GM21360 (cell line): Measurements from ENCODE around the gene PTPN1.
"Not testable (repeated sequence)": the region's sequence is repeated elsewhere in the genome, so short reads cannot be mapped to it uniquely, and the experiment has no call there.

Experiments
- ATAC-seq: cut with Tn5 transposase; IDR thresholded peaks from one replicate; pipeline ENCODE4 v1.9.1; 2021; ENCODE audit warnings: mild to moderate bottlenecking, moderate library complexity; ENCODE audit not compliant: unreplicated experiment

PTPN1 gene

DNA sequence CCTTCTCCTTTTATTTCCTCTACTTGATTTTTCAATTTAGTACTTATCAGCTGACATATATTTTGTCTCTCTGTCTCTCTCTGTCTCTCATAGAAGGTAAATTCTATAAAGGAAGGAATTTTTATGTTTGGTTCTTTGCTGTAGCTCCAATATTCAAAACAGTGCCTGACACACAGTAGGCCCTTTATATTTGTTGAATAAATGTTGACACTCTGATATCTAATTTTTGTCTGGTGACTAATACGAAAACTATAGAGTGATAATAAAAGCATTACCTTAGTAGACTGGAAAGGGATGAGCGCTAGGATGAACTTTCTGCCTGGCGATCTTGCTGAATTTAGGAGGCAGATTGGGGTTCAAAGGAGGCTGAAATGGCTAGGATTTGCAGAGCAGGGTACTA, 42.8 kb downstream of the PTPN1 start:
- ATAC-seq = no peak

DNA sequence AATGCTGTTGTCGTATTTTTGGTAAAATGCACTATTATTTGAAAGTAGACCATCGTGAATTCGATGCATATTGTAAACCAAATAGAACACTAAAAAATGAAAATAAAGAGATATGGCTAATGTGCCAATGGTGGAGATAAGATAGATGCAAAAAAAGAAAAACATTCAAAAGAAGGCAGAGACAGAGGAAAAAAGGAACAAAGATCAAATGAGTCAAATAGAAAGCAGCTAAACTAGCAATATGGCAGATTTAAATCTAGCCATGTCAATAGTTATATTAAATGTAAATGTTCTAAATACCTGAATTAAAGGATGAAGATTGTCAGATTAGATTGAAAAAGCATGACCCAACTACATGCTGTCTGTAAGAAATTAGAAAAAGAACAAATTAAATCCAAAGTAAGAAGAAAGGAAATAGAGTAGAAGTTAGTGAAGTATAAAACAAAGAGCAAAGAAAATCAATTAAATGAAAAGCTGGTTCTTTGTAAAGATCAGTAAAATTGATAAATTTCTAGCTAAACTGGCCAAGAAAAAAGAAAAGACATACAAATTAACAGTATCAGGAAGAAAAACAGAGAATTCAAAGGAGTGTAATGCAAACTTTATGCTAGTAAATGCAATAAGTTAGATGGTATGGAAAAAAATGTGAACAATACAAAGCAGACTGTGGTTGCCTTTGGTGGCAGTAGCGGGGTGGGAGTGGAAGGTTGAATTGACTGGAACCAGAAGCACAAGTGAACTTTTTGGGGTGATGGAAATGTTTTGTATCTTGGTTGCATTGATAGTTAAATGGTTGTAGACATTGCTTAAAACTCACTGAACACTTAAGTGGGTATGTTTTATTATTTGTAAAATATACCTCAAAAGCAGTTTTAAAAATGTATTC, 44.8 kb downstream of the PTPN1 start:
- ATAC-seq = no peak

DNA sequence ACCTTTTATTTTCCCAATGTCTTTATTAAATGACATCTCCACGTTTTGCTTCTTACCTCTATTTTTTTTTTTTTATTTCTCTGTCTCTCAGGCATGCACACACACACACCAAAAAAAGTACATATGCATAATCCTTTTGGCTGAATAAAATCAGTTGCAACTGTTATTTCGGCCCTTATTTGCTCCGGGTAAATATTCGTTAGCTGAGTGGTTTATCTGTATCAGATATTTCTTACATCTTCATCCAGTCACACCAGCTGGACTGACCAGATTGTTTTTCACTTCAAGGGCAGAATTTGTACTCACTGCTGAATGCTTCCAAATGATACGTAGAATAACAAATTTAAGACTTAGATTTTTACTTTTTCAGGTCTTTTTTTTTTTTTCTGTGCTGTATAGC, 45.5 kb downstream of the PTPN1 start:
- ATAC-seq = no peak

DNA sequence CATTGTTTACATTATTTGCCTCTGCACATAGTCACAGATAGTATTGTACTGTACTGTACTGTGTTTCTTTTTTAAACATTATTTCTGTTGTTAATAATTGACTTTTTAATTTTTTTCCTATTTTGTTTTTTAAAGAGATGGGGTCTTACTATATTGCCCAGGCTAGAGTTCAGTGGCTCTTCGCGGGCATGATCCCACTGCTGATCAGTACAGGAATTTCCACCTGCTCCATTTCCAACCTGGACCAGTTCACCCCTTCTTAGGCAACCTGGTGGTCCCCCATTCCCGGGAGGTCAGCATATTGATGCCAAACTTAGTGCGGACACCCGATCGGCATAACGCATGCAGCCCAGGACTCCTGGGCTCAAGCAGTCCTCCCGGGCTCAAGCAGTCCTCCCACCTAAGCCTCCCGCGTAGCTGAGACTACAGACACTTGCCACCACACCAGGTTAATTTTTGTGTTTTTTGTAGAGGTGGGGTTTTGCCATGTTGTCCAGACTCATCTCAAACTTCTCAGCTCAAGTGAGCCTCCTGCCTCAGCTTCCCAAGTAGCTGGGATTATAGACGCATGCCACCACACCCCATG, 47.5 kb downstream of the PTPN1 start:
- no peak for ATAC-seq

DNA sequence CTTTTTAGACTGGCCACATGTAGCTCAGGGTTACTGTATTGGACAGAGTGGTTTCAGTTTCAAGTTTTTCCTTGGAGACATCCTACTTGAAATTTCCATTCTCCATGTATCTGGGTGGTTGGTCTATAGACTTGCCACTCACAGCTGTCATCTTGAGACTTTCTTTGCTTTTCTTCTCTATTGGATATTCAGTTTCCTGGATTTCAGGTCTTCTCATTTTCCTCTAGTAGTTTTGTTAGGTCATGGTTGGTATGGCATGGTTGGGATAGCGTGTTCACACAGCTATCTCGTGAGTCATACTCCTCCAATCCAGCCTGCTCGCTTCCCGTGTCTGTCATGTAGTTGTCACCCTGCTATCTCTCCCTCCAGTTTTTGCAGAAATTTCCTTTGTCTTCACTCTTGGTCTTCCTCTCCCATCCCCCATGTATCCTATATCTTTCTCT, 48.3 kb downstream of the PTPN1 start:
- ATAC-seq = no peak

DNA sequence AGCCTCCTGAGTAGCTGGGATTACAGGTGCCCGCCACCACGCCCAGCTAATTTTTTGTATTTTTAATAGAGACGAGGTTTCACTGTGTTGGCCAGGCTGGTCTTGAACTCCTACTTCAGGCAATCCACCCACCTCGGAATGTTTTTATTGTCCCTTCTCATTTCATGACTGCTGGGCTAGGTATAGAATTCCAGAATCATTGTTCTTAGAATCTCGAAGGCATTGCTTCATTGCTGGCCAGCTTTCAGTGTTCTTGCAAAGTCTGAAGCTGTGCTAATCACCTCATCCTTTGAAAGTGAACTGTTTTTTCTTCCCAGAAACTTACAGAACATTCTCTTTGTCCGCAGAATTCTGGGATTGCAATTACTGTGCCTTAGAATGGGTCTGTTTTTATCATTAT, 49.0 kb downstream of the PTPN1 start:
- ATAC-seq = no peak

DNA sequence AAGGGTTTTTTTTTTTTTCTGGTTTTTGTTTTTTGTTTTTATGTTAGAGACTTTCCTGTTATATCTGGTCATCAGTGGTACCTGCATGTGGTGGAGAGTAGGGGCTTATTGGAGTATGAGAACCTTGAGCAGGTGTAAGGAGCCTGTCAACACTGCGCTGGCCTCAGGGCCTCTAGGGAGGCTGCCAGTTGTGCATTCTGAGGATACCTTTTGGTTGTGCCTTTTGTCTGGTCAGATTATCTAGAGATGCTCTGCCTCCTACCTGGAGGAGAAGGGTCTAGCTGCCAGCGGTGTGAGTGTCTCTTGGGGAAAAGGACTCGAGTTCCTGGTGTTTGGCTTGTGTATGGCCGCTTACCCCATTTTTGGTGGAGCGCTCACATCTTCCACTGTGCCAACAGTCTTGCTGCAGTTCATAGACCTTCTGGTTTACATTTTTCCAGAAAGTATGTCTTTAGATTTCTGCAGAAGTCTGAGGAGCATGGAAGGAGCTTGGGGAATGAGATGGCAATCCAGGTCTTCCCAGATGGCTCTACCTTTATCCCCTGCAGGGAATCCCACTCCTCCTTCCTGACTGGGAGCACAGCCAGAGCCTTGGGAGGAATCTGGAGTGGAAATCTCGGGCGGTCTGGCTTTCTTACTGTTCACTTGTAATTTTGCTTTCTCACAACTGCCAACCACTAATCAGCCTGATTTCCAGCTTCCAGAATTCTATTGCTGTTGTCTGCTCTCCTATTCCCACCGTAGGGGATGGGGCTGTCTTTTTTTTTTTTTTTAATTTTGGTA, 49.9 kb downstream of the PTPN1 start:
- no peak for ATAC-seq

DNA sequence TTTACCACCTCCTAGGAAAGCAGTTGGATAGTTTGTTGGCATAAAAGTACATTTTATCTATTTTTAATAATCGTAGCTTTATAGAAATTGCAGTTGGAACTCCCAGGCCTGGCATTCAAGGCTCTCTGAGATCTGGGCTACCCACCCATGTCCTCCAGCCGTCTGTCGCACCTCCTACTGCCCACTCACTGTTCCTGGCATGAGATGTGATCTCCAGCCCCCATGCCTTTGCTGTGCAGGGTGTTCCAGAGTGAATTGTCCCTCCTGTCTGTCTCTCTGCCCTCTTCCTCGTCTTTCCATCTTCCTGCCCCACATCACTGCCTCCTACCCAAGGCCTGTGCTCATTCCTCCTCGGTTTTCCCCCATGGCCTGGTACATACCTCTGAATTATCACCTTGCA, 50.7 kb downstream of the PTPN1 start:
- ATAC-seq = no peak

DNA sequence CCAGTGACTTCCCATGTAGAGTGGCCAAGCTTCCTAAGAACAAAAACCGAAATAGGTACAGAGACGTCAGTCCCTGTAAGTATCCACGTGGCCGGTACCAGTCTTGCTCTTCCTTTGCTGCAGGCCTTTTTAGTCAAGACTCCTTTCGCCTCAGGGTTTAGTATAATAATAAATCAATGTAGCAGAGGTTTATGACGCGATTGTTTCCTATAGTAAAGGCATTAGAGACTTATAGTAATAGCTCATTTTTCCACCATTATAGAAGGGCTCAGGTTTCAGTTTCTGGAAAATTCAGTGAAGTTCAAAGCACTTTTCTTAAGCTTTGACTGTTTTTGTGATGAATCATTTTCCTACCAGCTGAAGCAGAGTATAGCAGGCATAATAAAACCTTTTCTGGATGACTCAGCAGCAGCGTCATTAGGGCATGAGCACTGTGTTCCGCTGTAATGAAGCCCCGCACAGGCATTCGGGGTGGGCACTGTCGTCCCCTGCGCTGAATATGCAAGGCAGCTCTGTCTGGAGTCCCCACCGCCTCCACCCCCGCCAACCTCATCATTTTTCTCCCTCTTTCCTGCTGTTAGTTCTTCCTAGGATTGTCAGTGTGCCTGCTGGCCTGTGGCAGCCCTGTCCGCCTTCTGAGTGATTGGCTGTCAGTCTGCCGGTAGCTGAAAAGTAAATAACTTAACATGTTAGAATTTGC, 51.3 kb downstream of the PTPN1 start:
- no peak for ATAC-seq

DNA sequence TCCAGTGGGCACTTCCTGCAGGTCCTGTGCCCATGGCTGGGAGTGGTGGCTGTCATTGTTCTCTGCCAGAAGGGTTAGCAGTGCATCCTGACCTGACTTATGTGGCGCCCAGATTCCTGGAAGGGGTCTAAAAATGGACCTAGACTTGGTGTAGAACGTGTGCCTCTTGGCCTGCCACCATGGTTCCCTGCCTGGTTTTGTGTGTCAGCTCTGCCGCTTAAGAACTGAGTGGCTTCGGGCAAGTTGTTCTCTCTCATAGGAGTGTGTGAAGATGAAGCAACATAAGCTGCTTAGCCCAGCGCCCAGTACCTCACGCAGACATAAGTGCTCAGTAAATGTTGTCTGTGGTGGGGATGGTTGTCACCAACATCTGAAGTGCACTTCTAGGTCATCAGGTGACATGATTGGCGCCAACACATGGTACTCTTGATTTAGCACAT, 52.1 kb downstream of the PTPN1 start:
- no peak for ATAC-seq

DNA sequence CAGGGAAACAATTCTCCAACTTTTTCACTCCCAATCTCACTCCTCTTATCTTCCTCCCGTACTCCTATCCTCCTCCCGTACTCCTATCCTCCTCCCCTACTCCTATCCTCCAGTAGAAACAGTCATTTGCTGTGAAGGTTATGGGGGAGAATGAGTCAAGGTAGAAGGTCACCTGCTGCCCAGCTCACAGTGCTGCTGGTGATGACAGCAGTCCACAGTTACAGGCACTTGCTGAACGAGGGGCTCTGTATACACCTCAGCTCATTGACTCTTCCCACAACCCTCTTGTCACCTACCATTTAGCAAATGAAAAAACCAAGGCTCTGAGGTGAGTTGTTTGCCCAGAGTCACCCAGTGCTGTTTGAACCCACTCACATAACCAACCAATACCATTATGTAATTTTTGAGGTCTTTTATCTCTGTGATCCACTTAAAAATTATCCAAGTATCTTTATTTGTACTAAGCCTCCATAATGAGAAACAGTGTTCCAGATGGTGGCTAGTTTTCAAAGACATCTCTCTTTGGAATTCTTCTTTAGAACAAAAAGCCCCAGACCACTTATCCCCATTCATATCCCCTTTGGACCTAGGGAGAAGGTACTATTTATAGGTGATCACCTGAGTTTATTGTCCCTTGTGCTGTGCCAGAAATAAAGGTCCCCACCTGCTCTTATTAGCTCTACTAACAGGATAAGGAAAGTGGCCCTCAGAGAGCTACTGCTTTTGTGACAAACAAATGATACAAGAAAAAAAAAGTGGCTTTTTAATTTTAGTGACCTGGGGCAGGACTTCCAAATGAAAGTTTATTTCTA, 53.2 kb downstream of the PTPN1 start:
- ATAC-seq = no peak

DNA sequence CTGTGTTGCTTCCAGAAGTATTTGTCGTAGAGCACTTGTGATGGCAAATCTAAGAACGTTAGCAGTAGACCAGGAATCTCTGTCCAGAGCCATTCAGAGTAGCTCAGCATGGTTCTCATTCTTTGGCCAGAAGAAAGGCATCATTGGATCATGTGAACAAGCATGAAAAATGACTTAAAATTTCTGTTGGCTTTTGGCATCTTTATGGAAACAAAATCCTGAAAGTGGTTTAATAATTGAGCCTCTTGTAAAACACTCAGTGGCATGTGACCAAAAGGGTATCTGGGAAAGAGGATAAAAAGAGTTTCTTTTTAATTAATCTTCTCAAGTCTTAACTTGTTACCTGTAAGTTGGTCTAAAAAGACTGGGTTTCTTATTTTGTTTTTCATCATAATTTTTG, 55.2 kb downstream of the PTPN1 start:
- ATAC-seq = no peak

DNA sequence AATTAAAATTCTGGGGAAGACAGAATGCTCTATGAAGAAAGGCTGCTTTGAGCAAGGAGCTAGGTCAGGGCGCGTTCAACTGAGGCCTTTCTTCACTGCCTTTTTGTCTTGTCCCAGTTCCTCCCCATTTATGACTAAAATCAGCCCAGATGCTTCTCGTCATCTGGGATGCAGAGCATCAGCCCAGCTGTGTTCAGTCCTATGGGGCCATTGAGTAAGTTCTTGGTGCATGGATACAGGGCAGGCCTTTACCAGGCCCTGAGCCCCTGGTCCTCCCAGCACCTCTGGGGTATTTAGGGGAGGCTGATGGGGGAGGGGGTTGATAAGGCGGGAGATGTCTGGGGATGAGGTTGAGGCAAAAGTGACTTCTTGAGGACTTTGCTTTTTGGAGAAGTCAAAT, 55.7 kb downstream of the PTPN1 start:
- ATAC-seq = no peak

DNA sequence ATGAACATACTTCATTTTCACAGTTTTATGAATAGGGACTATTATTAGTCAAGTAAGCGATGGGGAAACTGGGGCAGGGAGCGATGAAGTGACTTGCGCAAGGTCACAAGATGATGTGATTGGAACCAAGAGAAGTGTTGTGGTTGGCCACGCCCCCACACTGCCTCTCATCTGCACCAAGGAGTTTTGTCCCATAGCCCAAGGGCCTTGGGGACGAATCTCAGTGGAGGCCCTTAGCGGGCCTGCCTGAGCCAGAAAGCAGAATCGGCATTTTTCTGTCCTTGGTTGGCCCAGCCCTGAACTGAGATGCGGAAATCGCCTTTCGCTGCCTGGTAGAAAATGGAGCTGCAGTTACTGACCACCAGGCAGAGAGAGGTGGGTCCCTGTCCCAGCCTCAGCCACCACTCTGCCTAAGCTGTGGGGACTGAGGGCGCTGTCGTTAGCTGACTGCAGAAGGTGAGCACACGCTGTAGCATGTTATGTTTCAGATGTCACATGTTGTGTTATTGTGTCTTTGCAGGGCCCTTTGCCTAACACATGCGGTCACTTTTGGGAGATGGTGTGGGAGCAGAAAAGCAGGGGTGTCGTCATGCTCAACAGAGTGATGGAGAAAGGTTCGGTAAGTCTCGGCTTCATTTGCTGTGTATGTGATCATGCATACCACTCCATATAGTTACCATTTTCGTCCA, 57.8 kb downstream of the PTPN1 start:
- ATAC-seq = no peak

DNA sequence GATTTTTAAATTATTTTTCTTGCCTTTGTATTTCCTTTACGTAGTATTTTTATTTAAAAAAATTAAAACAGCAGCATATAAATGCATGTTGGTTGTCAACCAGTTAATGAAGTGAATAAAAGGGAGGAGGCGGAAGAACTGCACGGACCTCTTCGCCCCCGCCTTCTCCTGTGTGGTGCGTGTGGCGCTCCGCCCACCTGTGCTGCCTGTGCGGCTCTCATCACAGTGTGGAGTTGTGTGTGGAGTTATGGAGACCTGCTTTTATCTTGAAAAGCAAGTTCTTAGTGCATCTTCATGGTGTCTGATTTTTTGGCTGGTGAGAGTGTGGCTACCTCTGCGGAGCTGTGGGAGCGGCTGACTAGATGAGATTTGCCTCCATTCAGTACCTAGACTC, 58.4 kb downstream of the PTPN1 start:
- no peak for ATAC-seq

DNA sequence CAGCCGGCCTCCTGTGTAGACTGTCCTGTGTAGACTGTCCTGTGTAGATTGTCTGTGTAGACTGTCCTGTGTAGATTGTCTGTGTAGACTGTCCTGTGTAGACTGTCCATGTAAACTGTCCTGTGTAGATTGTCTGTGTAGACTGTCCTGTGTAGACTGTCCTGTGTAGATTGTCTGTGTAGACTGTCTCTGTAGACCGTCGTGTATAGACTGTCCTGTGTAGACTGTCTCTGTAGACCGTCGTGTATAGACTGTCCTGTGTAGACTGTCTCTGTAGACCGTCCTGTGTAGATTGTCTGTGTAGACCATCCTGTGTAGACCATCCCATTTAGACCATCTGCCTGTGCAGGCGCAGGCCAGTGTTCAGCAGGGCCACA, 59.3 kb downstream of the PTPN1 start:
- not testable (repeated sequence) for ATAC-seq

DNA sequence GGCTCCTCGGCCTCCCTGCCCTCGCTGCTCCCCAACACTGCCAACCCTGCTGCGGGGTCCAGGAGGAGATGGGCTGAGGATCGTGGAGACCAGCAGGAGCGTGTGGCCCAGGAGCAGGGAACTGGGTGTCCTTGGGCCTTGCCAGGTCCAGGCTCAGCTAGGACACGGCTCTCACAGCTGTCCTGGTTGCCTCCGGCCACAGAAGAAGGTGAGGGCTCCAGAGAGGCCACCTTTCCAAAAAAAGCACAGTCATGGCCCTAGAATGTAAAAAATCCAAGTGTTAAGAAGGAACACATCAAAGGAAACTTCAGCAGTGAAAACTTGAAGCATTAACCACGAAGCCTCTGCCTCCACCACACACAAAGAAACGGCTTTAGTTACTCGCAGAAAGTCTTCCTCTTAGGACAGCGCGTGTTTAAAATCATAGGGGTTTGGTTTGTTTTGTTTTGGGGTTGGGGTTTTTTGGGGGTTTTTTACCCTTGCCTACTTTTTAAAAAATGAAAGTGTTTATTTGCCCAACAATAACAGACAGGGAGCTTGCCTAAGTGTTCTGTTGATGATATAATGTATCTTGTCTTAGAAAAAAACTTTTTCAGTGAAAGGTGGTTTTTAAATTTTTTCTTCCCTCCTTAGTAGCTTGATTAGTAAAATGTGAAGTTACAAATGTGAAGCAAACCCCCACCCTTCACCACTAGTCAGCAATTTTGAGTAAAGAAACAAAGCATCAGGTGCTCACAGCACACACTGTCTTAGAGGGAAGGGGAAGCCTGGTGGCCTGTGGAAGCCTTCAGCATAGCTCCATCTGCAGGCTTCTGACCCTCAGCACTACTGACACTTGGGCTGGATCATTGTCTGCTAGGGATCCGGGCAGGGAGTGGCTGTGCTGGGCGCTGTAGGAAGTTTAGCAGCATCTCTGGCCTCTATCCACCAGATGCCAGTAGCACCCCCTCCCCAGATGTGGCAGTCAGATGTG, 60.0 kb downstream of the PTPN1 start:
- ATAC-seq = peak; percentile 56

DNA sequence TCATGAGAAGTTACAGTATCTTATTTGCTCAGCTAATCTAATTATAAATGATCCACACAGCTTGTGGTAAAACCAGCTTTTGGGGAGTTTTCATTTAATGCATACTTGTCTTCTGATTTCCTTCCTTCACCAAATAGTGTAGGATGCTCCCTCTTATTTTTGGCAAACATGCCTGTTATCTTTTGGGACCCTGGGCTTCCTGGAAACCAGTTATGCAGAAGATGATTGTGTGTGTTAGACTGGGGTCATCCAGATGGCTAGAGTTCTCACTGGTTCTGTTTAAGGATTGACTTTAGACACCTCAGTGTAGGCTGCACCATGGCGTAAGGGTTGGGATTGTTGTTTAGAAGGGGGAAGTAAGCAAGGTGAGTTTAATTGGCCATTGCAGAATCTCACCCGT, 61.3 kb downstream of the PTPN1 start:
- no peak for ATAC-seq
